RCC 7860 (cell line): ENCODE measurements around the gene ASB4.

Source experiments
- DNase-seq: peaks from one replicate; pipeline ENCODE4 v3.0.0-alpha.2; 2015; ENCODE audit warnings: low spot score
- FAIRE-seq: peaks from 2 replicates; lab custom pipeline; 2012; peaks lifted over from hg19 to GRCh38; lab: Jason Lieb, UNC

Gene ASB4

GRCh38 chr7:95525503-95525902 lies 39.8 kb downstream of the ASB4 start:
- peak; percentile 78 for FAIRE-seq
- DNase-seq: peak; percentile 22

GRCh38 chr7:95526128-95526738 lies 40.5 kb downstream of the ASB4 start:
- FAIRE-seq (peak; percentile 53), DNase-seq (no peak)

- FAIRE-seq (peak; percentile 74), DNase-seq (peak; percentile 63)
These were observed 41.5 kb downstream of the ASB4 start for GRCh38 chr7:95527033-95527775.

- FAIRE-seq: no peak
- DNase-seq: no peak
These were observed 42.1 kb downstream of the ASB4 start for GRCh38 chr7:95527776-95528250.

- FAIRE-seq: no peak
- DNase-seq: no peak
These were observed 44.0 kb downstream of the ASB4 start for GRCh38 chr7:95529701-95530100.

- DNase-seq: no peak
- FAIRE-seq: no peak
These were observed 45.1 kb downstream of the ASB4 start for GRCh38 chr7:95530881-95531280.

- DNase-seq (no peak), FAIRE-seq (no peak)
These were observed 46.0 kb downstream of the ASB4 start for GRCh38 chr7:95531605-95532219.

GRCh38 chr7:95534796-95535195 lies 49.1 kb downstream of the ASB4 start:
- no peak for FAIRE-seq
- no peak for DNase-seq

- FAIRE-seq (no peak), DNase-seq (no peak)
These were observed 49.9 kb downstream of the ASB4 start for GRCh38 chr7:95535662-95536061.

- no peak for FAIRE-seq
- DNase-seq: no peak
These were observed 51.0 kb downstream of the ASB4 start for GRCh38 chr7:95536656-95537311.

- DNase-seq: no peak
These were observed 51.7 kb downstream of the ASB4 start for GRCh38 chr7:95537468-95537867.

GRCh38 chr7:95539426-95539825 lies 53.7 kb downstream of the ASB4 start:
- DNase-seq (no peak), FAIRE-seq (no peak)

More at GRCh38 chr7:95537468-95537867, 51.7 kb downstream of the ASB4 start:
- no peak for FAIRE-seq

- FAIRE-seq (no peak), DNase-seq (no peak)
These were observed 54.6 kb downstream of the ASB4 start for GRCh38 chr7:95540366-95540765.

GRCh38 chr7:95543312-95543711 lies 57.6 kb downstream of the ASB4 start:
- FAIRE-seq (no peak), DNase-seq (no peak)

GRCh38 chr7:95544171-95544570 lies 58.4 kb downstream of the ASB4 start:
- DNase-seq (no peak), FAIRE-seq (no peak)

GRCh38 chr7:95545007-95545615 lies 59.4 kb downstream of the ASB4 start:
- DNase-seq (peak; percentile 51), FAIRE-seq (peak; percentile 78)

- FAIRE-seq (no peak), DNase-seq (no peak)
These were observed 59.9 kb downstream of the ASB4 start for GRCh38 chr7:95545673-95546072.

GRCh38 chr7:95546647-95547046 lies 60.9 kb downstream of the ASB4 start:
- FAIRE-seq (no peak), DNase-seq (no peak)

GRCh38 chr7:95547361-95548348 lies 61.9 kb downstream of the ASB4 start:
- DNase-seq (no peak), FAIRE-seq (no peak)
